Neural progenitor cell (in vitro differentiated cells): Measurements from ENCODE around the gene PLP2.
"Not testable (repeated sequence)": the region's sequence is repeated elsewhere in the genome, so short reads cannot be mapped to it uniquely, and the experiment has no call there.

Experiments used
- CTCF ChIP-seq: fragments of 200-600 bp; sonication (generic); IDR thresholded peaks from 2 replicates; pipeline ENCODE4 v1.5.1; 2017; ENCODE audit warnings: antibody characterized with exemption, mild to moderate bottlenecking
- EZH2 ChIP-seq: fragments of 200-600 bp; sonication (generic); IDR thresholded peaks from 2 replicates; pipeline ENCODE4 v1.6.1; 2017; ENCODE audit warnings: antibody characterized with exemption, mild to moderate bottlenecking, moderate library complexity
- EZH2phosphoT487 ChIP-seq: fragments of 200-600 bp; sonication (generic); IDR thresholded peaks from 2 replicates; pipeline ENCODE4 v1.6.1; 2017; ENCODE audit warnings: antibody characterized with exemption

GRCh38 chrX:49148390-49149100, 23.2 kb upstream of the PLP2 start:
- not testable (repeated sequence) for TF ChIP-seq CTCF, EZH2, EZH2phosphoT487
